Trophoblast cell (in vitro differentiated cells and primary cell): ENCODE data around the gene BANF2. TPM values are rescaled to one million over a fixed set of nuclear protein-coding genes. Genes with fewer than 3 reads are reported as not detected.

ENCODE experiments used
- DNase-seq, 2 donors: peaks; one replicate each; pipeline ENCODE4 v3.0.0-alpha.2; 2016
- H2AFZ ChIP-seq: 2 replicates; pipeline ENCODE4 v1.6.1; 2013; ENCODE audit warnings: low read length, moderate library complexity, mild to moderate bottlenecking; ENCODE audit not compliant: insufficient read depth, poor library complexity
- H2AK5ac ChIP-seq: 2 replicates; pipeline ENCODE4 v1.6.1; 2013; ENCODE audit warnings: mild to moderate bottlenecking, low read length
- H2BK120ac ChIP-seq: 2 replicates; pipeline ENCODE4 v1.6.1; 2013; ENCODE audit warnings: low read length, mild to moderate bottlenecking, moderate library complexity; ENCODE audit not compliant: insufficient read depth, poor library complexity
- H2BK12ac ChIP-seq: 2 replicates; pipeline ENCODE4 v1.6.1; 2013; ENCODE audit warnings: mild to moderate bottlenecking, low read length, moderate library complexity
- H2BK5ac ChIP-seq: 2 replicates; pipeline ENCODE4 v1.6.1; 2013; ENCODE audit warnings: low read length, low read depth, moderate library complexity, mild to moderate bottlenecking; ENCODE audit not compliant: poor library complexity
- H3K14ac ChIP-seq: 2 replicates; pipeline ENCODE4 v1.6.1; 2013; ENCODE audit warnings: mild to moderate bottlenecking, low read length
- H3K18ac ChIP-seq: 2 replicates; pipeline ENCODE4 v1.6.1; 2013; ENCODE audit warnings: mild to moderate bottlenecking, low read length
- H3K23ac ChIP-seq: 2 replicates; pipeline ENCODE4 v1.6.1; 2013; ENCODE audit warnings: low read length
- H3K27ac ChIP-seq: 2 replicates; pipeline ENCODE4 v1.5.1; 2013; ENCODE audit warnings: low read depth, mild to moderate bottlenecking, inconsistent platforms, low read length, moderate library complexity
- H3K27me3 ChIP-seq: 2 replicates; pipeline ENCODE4 v1.6.1; 2013; ENCODE audit warnings: inconsistent platforms, mild to moderate bottlenecking, low read length, moderate library complexity; ENCODE audit not compliant: insufficient read depth
- H3K36me3 ChIP-seq, 2 experiments: 1 replicate in 1 of 2; 2 replicates in 1 of 2; pipeline ENCODE4 v1.6.1; 2013; ENCODE audit warnings: low read length in 2 of 2, mild to moderate bottlenecking in 2 of 2, moderate library complexity in 1 of 2; ENCODE audit not compliant: insufficient read depth in 2 of 2, control insufficient read depth in 1 of 2
- H3K4ac ChIP-seq: 2 replicates; pipeline ENCODE4 v1.6.1; 2013; ENCODE audit warnings: low read depth, mild to moderate bottlenecking, low read length, moderate library complexity
- H3K4me1 ChIP-seq, 2 experiments: 1 replicate in 1 of 2; 2 replicates in 1 of 2; pipeline ENCODE4 v1.6.1; 2013; ENCODE audit warnings: low read length in 2 of 2, mild to moderate bottlenecking in 2 of 2, moderate library complexity in 1 of 2; ENCODE audit not compliant: insufficient read depth in 2 of 2, control insufficient read depth in 1 of 2
- H3K4me2 ChIP-seq: 2 replicates; pipeline ENCODE4 v1.6.1; 2013; ENCODE audit warnings: inconsistent platforms, mild to moderate bottlenecking, low read length, moderate library complexity
- H3K4me3 ChIP-seq: 2 replicates; pipeline ENCODE4 v1.5.1; 2013; ENCODE audit warnings: mild to moderate bottlenecking, low read depth, low read length, inconsistent platforms
- H3K79me1 ChIP-seq: one replicate; pipeline ENCODE4 v1.6.1; 2013; ENCODE audit warnings: low read length
- H3K79me2 ChIP-seq: 2 replicates; pipeline ENCODE4 v1.6.1; 2013; ENCODE audit warnings: low read length, mild to moderate bottlenecking; ENCODE audit not compliant: control insufficient read depth, insufficient read depth, poor library complexity
- H3K9ac ChIP-seq: 2 replicates; pipeline ENCODE4 v1.6.1; 2013; ENCODE audit warnings: mild to moderate bottlenecking, low read length
- H3K9me3 ChIP-seq: 2 replicates; pipeline ENCODE4 v1.6.1; 2013; ENCODE audit warnings: low read depth, mild to moderate bottlenecking, control low read depth, inconsistent platforms, low read length; ENCODE audit not compliant: insufficient read depth
- H4K12ac ChIP-seq: 2 replicates; pipeline ENCODE4 v1.6.1; 2013; ENCODE audit warnings: low read depth, mild to moderate bottlenecking, low read length, moderate library complexity
- H4K8ac ChIP-seq: 2 replicates; pipeline ENCODE4 v1.6.1; 2013; ENCODE audit warnings: low read depth, mild to moderate bottlenecking, low read length, moderate library complexity
- H4K91ac ChIP-seq: one replicate; pipeline ENCODE4 v1.6.1; 2013; ENCODE audit warnings: low read depth, mild to moderate bottlenecking, low read length, moderate library complexity
- WGBS: extraction: QIAGEN DNeasy Blood & Tissue Kit; methylation state at CpG from one replicate; pipeline ENCODE4 v1.1.7; 2013; ENCODE audit warnings: missing lambda C conversion rate; ENCODE audit not compliant: insufficient read length, insufficient coverage; ENCODE audit errors: extremely low coverage; 5-methylcytosine and 5-hydroxymethylcytosine counted together
- polyA plus RNA-seq: library from polyadenylated mRNA; stranded (reverse); fragments of 200-250 nt; gene quantifications from 2 replicates; pipeline ENCODE4 v1.2.3, GENCODE V29; 2013

The BANF2 gene
- not detected in 2 replicates for polyA plus RNA-seq

DNA sequence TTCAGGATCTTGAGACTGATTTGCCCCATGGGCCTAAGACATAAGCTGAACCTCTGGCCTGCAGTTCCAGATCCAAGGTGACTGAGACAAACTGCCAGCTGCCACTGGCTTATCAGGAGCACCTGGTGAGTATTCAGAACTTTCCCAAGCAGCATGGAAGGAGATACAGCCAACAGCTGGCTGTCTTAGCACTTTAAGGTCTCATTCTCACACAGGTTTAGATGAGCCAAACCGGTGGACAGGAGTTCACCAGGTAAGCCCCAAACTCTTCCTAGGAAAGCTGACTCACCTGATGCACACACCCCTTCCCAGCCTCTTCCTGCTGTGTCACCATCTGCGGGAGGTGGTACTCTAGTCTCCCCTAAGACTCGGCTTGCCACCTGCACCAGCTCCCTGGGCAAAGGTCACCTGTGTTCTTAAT, at the start of gene BANF2:
TSS of gene BANF2 (plus strand) at position 36 of the 421 bp plus-strand sequence. CDS start 25,060 bp downstream, outside the sequence.
- Histone ChIP-seq H4K12ac (no peak within 1 kb of the TSS), H3K36me3 (no peaks in the 10 kb centered on the region)
- whole genome bisulfite sequencing = no CpG with 5 or more reads among the region's 3 CpGs

DNA sequence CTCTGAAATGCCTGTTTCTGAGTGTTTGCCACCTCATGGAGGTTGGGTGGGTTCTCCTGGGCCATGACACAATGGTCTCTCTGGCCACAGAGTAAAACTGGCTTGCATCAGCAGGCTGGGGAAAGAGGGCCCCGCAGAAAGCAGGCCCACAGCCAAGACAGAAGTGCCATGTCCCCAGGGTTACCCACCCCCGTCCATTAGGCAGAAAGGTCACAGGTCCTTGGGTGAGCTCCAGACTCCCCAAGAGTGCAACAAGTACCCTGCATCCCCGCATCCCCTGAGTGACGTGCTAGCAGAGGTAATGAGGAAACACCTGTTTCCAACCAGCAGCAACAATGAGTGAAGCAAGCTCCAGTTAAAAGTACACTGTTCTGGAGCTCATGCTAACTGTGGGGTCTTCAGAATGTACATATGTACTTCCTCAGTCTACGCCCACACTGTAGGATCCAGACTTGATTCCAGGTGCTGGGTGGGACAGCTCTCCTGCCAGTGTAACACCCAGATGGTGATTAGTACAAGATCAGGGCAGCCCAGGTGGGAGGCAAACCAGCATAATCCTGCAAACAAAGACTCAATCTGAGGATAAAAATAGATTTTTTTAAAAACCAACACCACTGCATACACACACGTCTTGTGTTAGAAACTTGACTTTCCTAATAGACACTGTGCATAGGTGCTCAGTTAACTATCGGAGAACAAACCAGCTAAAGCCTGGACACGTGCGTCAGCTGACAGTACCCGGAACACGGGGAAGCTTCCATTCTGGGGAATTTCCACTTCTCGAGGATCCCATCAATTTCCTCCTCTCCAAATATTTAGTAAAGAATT, 49.3 kb upstream of the BANF2 start:
- H3K36me3 ChIP-seq = peaks cover 38 to 56% of the 10 kb centered on the region in 2 experiments
- H3K4ac ChIP-seq = no peak overlapping the region
- no peak overlapping the region for H3K9ac ChIP-seq
- no peaks in the 10 kb centered on the region for H3K27me3 ChIP-seq
- no peak overlapping the region for H3K27ac ChIP-seq
- H3K14ac ChIP-seq = no peak overlapping the region
- H3K4me3 ChIP-seq = no peak overlapping the region
- peaks cover 6% of the 10 kb centered on the region for H3K79me2 ChIP-seq
- H2BK5ac ChIP-seq = no peak overlapping the region
- H2BK12ac ChIP-seq = no peak overlapping the region
- no peak overlapping the region for H4K12ac ChIP-seq
- H3K23ac ChIP-seq = no peak overlapping the region
- H3K4me1 ChIP-seq = peaks cover 0 to 2% of the 10 kb centered on the region in 2 experiments
- H4K8ac ChIP-seq = no peak overlapping the region
- H3K79me1 ChIP-seq = no peaks in the 10 kb centered on the region
- DNase-seq = no peak
- H2AFZ ChIP-seq = no peak overlapping the region
- H3K4me2 ChIP-seq = no peak overlapping the region
- WGBS = no CpG with 5 or more reads among the region's 12 CpGs
- H4K91ac ChIP-seq = no peak overlapping the region
- no peak overlapping the region for H2AK5ac ChIP-seq
- H2BK120ac ChIP-seq = no peak overlapping the region
- H3K9me3 ChIP-seq = no peaks in the 10 kb centered on the region
- H3K18ac ChIP-seq = no peak overlapping the region

More for the DNA sequence above, at the start of gene BANF2:
- Histone ChIP-seq H3K27ac (no peak within 1 kb of the TSS), H3K18ac (no peak within 1 kb of the TSS), H3K79me2 (no peaks in the 10 kb centered on the region), H3K9me3 (no peaks in the 10 kb centered on the region), H4K8ac (no peak within 1 kb of the TSS), H3K4me2 (no peak within 1 kb of the TSS), H4K91ac (no peak within 1 kb of the TSS), H3K23ac (no peak within 1 kb of the TSS), H2BK120ac (no peak within 1 kb of the TSS), H2BK5ac (no peak within 1 kb of the TSS), H2AK5ac (no peak within 1 kb of the TSS), H3K4me3 (no peak within 1 kb of the TSS), H3K14ac (no peak within 1 kb of the TSS), H2BK12ac (no peak within 1 kb of the TSS), H2AFZ (no peak within 1 kb of the TSS), H3K4ac (no peak within 1 kb of the TSS), H3K9ac (no peak within 1 kb of the TSS), H3K79me1 (no peaks in the 10 kb centered on the region), H3K27me3 (no peaks in the 10 kb centered on the region), H3K4me1 (no peaks in the 10 kb centered on the region)
- DNase-seq = no peak

DNA sequence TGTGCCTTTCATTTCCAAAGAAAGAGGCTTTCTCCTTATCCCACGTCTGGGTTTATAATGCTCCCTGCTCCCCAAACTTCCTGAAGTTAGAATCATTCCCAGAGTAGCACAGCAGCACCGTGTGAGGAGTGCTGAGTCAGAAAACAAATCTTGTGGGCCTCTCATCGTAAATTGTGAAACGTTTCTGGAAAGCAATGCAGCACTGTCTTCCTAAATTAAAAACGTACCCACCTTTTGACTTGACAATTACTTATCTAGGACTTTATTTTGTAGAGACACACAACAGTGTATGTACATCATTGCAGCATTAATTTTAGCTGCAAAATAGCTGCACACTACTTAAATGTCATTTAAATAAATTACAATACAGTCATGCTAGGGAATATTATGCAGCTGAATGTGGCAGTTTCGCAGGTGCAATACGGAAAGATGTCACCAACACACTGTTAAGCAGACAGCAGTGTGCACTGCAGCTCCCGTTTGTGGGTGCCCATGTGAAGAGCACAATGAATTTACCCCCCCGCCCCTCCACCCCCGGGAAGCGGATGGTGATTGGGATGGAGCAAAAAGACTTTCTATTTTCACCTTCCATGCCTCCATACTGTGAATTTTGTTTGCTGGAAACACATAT, 48.5 kb upstream of the BANF2 start:
- peaks cover 6% of the 10 kb centered on the region for H3K79me2 ChIP-seq
- no peaks in the 10 kb centered on the region for H3K9me3 ChIP-seq
- no peak overlapping the region for H3K4me3 ChIP-seq
- H3K27ac ChIP-seq = no peak overlapping the region
- H2BK5ac ChIP-seq = no peak overlapping the region
- no peak overlapping the region for H3K4me2 ChIP-seq
- H3K36me3 ChIP-seq = peaks cover 39 to 56% of the 10 kb centered on the region in 2 experiments
- H2BK12ac ChIP-seq = no peak overlapping the region
- no peak overlapping the region for H2AK5ac ChIP-seq
- H4K8ac ChIP-seq = no peak overlapping the region
- no peak overlapping the region for H2BK120ac ChIP-seq
- no peak overlapping the region for H3K23ac ChIP-seq
- WGBS = no CpG with 5 or more reads among the region's 11 CpGs
- no peak for DNase-seq
- no peak overlapping the region for H3K9ac ChIP-seq
- no peak overlapping the region for H4K91ac ChIP-seq
- H3K18ac ChIP-seq = no peak overlapping the region
- H2AFZ ChIP-seq = no peak overlapping the region
- no peaks in the 10 kb centered on the region for H3K79me1 ChIP-seq
- H3K14ac ChIP-seq = no peak overlapping the region
- H3K4ac ChIP-seq = no peak overlapping the region
- H4K12ac ChIP-seq = no peak overlapping the region
- H3K4me1 ChIP-seq = peaks cover 0 to 4% of the 10 kb centered on the region in 2 experiments
- H3K27me3 ChIP-seq = no peaks in the 10 kb centered on the region

DNA sequence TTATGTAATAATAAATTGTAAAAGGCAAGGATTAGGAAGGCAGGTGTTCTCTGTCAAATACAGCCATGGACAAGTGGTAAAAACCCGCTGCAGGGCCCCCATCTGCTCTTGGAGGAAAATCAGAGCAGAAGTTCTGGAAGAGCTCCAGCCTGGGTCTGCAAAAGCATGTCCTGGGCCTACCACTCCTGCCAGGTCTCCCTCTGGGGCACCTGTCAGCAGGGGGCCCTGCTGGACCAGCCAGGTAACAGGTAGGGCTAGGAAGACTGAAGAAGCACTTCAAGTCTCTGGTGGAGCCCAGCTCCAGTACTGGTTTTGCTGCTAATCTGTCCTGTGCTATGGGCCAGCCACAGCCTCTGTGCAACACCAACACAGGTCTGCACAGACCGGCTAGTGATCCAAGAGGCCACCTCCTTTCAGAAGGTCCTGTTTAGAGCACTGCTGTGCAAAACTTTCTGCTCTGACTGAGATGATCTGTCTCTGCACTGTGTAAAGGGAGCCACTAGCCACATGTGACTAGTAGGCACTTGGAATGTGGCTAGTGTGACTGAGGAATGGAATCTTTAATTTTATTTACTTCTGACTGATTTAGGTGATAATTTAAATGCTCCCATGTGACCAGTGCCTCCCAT, 47.9 kb upstream of the BANF2 start:
- no peak overlapping the region for H2BK12ac ChIP-seq
- no peak overlapping the region for H2AFZ ChIP-seq
- H3K4me2 ChIP-seq = no peak overlapping the region
- H3K4ac ChIP-seq = no peak overlapping the region
- H3K36me3 ChIP-seq = peaks cover 36 to 52% of the 10 kb centered on the region in 2 experiments
- H3K4me1 ChIP-seq = peaks cover 0 to 4% of the 10 kb centered on the region in 2 experiments
- H2BK5ac ChIP-seq = no peak overlapping the region
- H3K9me3 ChIP-seq = no peaks in the 10 kb centered on the region
- H3K27ac ChIP-seq = no peak overlapping the region
- H3K23ac ChIP-seq = no peak overlapping the region
- peaks cover 6% of the 10 kb centered on the region for H3K79me2 ChIP-seq
- no peak overlapping the region for H2AK5ac ChIP-seq
- no peak overlapping the region for H3K9ac ChIP-seq
- no CpG with 5 or more reads among the region's 2 CpGs for WGBS
- H3K79me1 ChIP-seq = no peaks in the 10 kb centered on the region
- H4K12ac ChIP-seq = no peak overlapping the region
- H4K91ac ChIP-seq = no peak overlapping the region
- no peak overlapping the region for H3K4me3 ChIP-seq
- no peak for DNase-seq
- H4K8ac ChIP-seq = no peak overlapping the region
- H2BK120ac ChIP-seq = no peak overlapping the region
- H3K14ac ChIP-seq = no peak overlapping the region
- H3K27me3 ChIP-seq = no peaks in the 10 kb centered on the region
- peak overlapping the region; percentile 41 for H3K18ac ChIP-seq
